ENCODE results near the gene FIGNL2.

FIGNL2 gene

DNA sequence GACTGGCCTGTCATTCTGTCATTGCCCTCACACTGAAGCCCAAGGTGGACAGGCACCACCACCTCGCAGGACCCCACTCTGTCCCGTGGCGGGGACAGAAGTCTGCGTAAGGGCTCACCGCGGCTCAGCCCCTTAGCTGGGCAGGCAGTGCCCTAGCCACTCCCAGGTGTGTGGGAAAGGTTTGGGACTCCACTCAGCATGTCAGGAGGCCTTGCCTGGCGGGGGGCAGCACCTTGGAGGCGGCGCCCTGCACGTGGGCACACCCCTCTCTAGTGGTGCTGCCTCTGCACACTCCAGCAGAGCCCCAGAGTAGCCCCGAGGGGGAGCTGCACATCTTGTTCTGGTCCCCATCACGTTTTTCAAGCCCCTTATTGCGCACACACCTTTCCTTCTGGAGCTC, 35.6 kb downstream of the FIGNL2 start:
- Histone ChIP-seq H3K4me3 (ENCODE audit: low read length) (no peak overlapping the region), H4K20me1 (ENCODE audit: insufficient read depth, low read length) (no peaks in the 10 kb centered on the region), H3K36me3 (replicated peaks; ENCODE audit: low read depth, low read length) (no peaks in the 10 kb centered on the region), H2AFZ (ENCODE audit: low read depth, low read length) (no peak overlapping the region), H3K4me1 (ENCODE audit: low read length) (peaks cover 6% of the 10 kb centered on the region), H3K27me3 (ENCODE audit: low read depth, low read length) (no peaks in the 10 kb centered on the region), H3K9ac (ENCODE audit: low read length) (no peak overlapping the region), H3K9me3 (ENCODE audit: insufficient read depth, low read length) (no peaks in the 10 kb centered on the region), H3K4me2 (ENCODE audit: low read length) (no peak overlapping the region), H3K27ac (ENCODE audit: low read length) (no peak overlapping the region), H3K79me2 (ENCODE audit: low read length) (no peaks in the 10 kb centered on the region)
- TF ChIP-seq, protein P1, sequence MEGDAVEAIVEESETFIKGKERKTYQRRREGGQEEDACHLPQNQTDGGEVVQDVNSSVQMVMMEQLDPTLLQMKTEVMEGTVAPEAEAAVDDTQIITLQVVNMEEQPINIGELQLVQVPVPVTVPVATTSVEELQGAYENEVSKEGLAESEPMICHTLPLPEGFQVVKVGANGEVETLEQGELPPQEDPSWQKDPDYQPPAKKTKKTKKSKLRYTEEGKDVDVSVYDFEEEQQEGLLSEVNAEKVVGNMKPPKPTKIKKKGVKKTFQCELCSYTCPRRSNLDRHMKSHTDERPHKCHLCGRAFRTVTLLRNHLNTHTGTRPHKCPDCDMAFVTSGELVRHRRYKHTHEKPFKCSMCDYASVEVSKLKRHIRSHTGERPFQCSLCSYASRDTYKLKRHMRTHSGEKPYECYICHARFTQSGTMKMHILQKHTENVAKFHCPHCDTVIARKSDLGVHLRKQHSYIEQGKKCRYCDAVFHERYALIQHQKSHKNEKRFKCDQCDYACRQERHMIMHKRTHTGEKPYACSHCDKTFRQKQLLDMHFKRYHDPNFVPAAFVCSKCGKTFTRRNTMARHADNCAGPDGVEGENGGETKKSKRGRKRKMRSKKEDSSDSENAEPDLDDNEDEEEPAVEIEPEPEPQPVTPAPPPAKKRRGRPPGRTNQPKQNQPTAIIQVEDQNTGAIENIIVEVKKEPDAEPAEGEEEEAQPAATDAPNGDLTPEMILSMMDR (IDR thresholded peaks at IDR 0.05; ENCODE audit: low read depth, low read length), result no peak
- no peak for TF ChIP-seq EZH2phosphoT487 (IDR thresholded peaks at IDR 0.05; ENCODE audit: low read depth)

DNA sequence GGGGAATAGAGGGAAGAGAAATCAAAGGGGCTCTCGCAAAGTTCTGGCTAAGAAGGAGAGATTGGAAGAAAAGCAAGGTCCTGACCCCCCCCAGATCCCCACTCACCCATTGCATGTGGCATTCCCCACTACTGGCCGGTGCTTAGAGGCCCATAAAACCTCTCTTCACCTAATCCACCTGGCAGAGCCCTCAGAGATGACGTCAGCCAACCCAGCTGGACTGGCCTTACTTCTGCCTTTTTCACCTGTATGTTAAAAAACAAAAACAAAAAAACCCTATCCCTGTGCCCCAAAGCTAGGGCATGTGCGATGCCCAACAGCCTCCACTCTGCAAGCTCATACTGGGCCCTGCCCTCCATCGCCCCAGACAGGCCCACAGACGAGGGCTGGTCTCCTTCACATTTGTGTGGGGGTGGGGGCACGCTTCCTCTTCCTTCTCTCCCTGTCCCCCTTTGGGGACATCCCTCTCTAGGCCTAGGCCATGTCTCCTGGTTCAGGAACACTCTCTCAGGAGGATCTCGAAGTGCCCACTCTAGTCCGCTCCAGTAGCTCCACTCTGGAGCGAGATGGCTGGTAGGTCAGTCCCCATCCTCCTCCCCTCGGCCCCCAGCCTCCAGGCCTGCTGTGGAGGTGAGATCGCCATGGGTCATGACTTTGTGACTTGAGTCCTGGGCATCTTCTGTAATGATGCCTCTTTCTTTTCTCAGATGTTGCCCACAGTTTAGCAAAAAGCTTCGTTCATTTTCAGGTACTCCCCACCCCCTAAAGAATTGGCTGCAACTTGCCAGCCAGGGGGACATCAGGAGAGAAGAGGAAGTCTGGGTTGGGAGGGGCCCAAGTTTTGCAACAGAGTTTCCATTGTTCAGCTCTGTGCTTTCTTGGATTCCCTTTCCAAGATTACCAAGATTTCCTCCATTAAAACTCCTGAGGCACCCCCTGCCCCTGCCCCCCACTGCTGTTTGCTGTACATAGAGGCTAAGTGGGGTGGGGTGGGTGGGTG, 37.0 kb downstream of the FIGNL2 start:
- Histone ChIP-seq H4K20me1 (ENCODE audit: insufficient read depth, low read length) (0 out of 2 replicates have a peak, but pooled peaks cover 2% of the 10 kb centered on the region), H3K36me3 (replicated peaks; ENCODE audit: low read depth, low read length) (no peaks in the 10 kb centered on the region), H3K79me2 (ENCODE audit: low read length) (no peaks in the 10 kb centered on the region), H3K9me3 (ENCODE audit: insufficient read depth, low read length) (no peaks in the 10 kb centered on the region), H3K4me1 (ENCODE audit: low read length) (peaks cover 6% of the 10 kb centered on the region), H3K4me3 (ENCODE audit: low read length) (no peak overlapping the region), H2AFZ (ENCODE audit: low read depth, low read length) (no peak overlapping the region), H3K27ac (ENCODE audit: low read length) (no peak overlapping the region), H3K27me3 (ENCODE audit: low read depth, low read length) (no peaks in the 10 kb centered on the region), H3K4me2 (ENCODE audit: low read length) (no peak overlapping the region), H3K9ac (ENCODE audit: low read length) (no peak overlapping the region)
- TF ChIP-seq EZH2phosphoT487 (IDR thresholded peaks at IDR 0.05; ENCODE audit: low read depth), result no peak
- TF ChIP-seq, protein P1 (IDR thresholded peaks at IDR 0.05; ENCODE audit: low read depth, low read length), result no peak

DNA sequence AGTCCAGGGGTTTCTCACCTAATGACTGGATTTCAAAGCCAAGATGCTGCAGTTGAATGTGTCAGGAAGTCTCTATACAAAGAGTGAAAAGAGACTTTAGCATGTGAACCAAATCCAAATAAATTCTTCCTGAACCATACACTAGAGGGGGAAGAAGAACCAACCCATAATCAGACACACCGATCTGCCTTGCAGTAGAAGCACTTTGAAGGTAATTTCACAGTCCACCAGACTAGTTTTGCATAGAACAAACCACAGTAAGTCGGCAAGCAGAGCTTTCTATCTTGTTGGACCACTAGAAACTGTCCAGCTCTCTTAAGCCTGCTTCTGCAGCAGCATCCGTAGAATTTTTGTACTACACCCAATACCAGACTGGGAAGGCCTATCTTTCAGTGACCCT, 39.3 kb downstream of the FIGNL2 start:
- Histone ChIP-seq H3K36me3 (replicated peaks; ENCODE audit: low read depth, low read length) (no peaks in the 10 kb centered on the region), H3K79me2 (ENCODE audit: low read length) (no peaks in the 10 kb centered on the region), H3K27ac (ENCODE audit: low read length) (no peak overlapping the region), H3K4me2 (ENCODE audit: low read length) (no peak overlapping the region), H3K4me1 (ENCODE audit: low read length) (peaks cover 6% of the 10 kb centered on the region), H3K9ac (ENCODE audit: low read length) (no peak overlapping the region), H3K4me3 (ENCODE audit: low read length) (no peak overlapping the region), H3K27me3 (ENCODE audit: low read depth, low read length) (no peaks in the 10 kb centered on the region), H3K9me3 (ENCODE audit: insufficient read depth, low read length) (no peaks in the 10 kb centered on the region), H4K20me1 (ENCODE audit: insufficient read depth, low read length) (0 out of 2 replicates have a peak, but pooled peaks cover 2% of the 10 kb centered on the region), H2AFZ (ENCODE audit: low read depth, low read length) (no peak overlapping the region)
- TF ChIP-seq, protein P1 (IDR thresholded peaks at IDR 0.05; ENCODE audit: low read depth, low read length), result no peak
- no peak for TF ChIP-seq EZH2phosphoT487 (IDR thresholded peaks at IDR 0.05; ENCODE audit: low read depth)

DNA sequence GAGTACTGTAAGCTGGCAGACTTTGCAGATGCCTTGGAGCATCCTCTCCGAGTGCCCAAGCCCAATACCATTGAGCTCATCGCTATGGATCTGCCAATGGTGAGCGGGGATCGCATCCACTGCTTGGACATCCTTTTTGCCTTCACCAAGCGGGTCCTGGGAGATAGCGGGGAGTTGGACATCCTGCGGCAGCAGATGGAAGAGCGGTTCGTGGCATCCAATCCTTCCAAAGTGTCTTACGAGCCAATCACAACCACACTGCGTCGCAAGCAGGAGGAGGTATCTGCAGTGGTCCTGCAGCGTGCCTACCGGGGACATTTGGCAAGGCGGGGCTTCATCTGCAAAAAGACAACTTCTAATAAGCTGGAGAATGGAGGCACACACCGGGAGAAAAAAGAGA, 41.6 kb downstream of the FIGNL2 start:
- Histone ChIP-seq H3K4me3 (ENCODE audit: low read length) (no peak overlapping the region), H3K4me2 (ENCODE audit: low read length) (no peak overlapping the region)

More for the DNA sequence above, 41.6 kb downstream of the FIGNL2 start:
- H3K79me2 ChIP-seq (ENCODE audit: low read length), result no peaks in the 10 kb centered on the region
- no peak overlapping the region for H3K9ac ChIP-seq (ENCODE audit: low read length)
- TF ChIP-seq, protein P1 (IDR thresholded peaks at IDR 0.05; ENCODE audit: low read depth, low read length), result no peak
- TF ChIP-seq EZH2phosphoT487 (IDR thresholded peaks at IDR 0.05; ENCODE audit: low read depth), result no peak
- no peaks in the 10 kb centered on the region for H3K27me3 ChIP-seq (ENCODE audit: low read depth, low read length)
- no peaks in the 10 kb centered on the region for H3K36me3 ChIP-seq (replicated peaks; ENCODE audit: low read depth, low read length)
- no peak overlapping the region for H2AFZ ChIP-seq (ENCODE audit: low read depth, low read length)
- H4K20me1 ChIP-seq (ENCODE audit: insufficient read depth, low read length), result 0 out of 2 replicates have a peak, but pooled peaks cover 2% of the 10 kb centered on the region
- peaks cover 6% of the 10 kb centered on the region for H3K4me1 ChIP-seq (ENCODE audit: low read length)
- H3K27ac ChIP-seq (ENCODE audit: low read length), result no peak overlapping the region
- H3K9me3 ChIP-seq (ENCODE audit: insufficient read depth, low read length), result no peaks in the 10 kb centered on the region
